H1 (cell line): Measurements from ENCODE around the gene ARHGAP28. TPM values are rescaled to one million over a fixed set of nuclear protein-coding genes. Genes with fewer than 3 reads are reported as not detected.
A peak's percentile ranks its signal among the peaks of the same experiment; 100 is the strongest.

Source experiments
- ASH2L ChIP-seq: fragments of 200-600, 300-600 bp; sonication (generic); IDR thresholded peaks from one replicate; pipeline ENCODE4 v1.7.1; 2017; ENCODE audit warnings: low read length
- BACH1 ChIP-seq: IDR thresholded peaks from 2 replicates; pipeline ENCODE4 v1.6.1; 2012; ENCODE audit warnings: low read length, improper control_type of control experiment
- BCL11A ChIP-seq, 2 experiments: IDR thresholded peaks; one replicate each; pipeline ENCODE4 v1.6.1; 2011; ENCODE audit warnings: low read depth in 2 of 2, low read length in 2 of 2, mild to moderate bottlenecking in 2 of 2
- CREB1 ChIP-seq: IDR thresholded peaks from 2 replicates; pipeline ENCODE4 v1.6.1; 2012; ENCODE audit warnings: inconsistent platforms
- EP300 ChIP-seq, 2 experiments: IDR thresholded peaks; 1 replicate in 1 of 2; 2 replicates in 1 of 2; pipeline ENCODE4 v1.6.1; 2011 to 2012; ENCODE audit warnings: low read depth in 2 of 2, low read length in 2 of 2, mild to moderate bottlenecking in 2 of 2, borderline replicate concordance in 1 of 2, inconsistent platforms in 1 of 2, moderate library complexity in 1 of 2
- HDAC6 ChIP-seq: IDR thresholded peaks from one replicate; pipeline ENCODE4 v1.7.1; 2012; ENCODE audit warnings: low read depth, mild to moderate bottlenecking, inconsistent platforms, low read length, moderate library complexity
- KDM4A ChIP-seq: IDR thresholded peaks from one replicate; pipeline ENCODE4 v1.7.1; 2012; ENCODE audit warnings: low read depth, mild to moderate bottlenecking, moderate library complexity, low read length, inconsistent platforms; ENCODE audit not compliant: severe bottlenecking
- RBBP5 ChIP-seq: IDR thresholded peaks from 2 replicates; pipeline ENCODE4 v1.7.1; 2012; ENCODE audit warnings: low read depth, mild to moderate bottlenecking, inconsistent platforms, low read length, moderate library complexity, borderline replicate concordance
- RFX5 ChIP-seq: IDR thresholded peaks from 2 replicates; pipeline ENCODE4 v1.6.1; 2011; ENCODE audit warnings: low read depth, low read length, improper control_type of control experiment, borderline replicate concordance
- TEAD4 ChIP-seq: IDR thresholded peaks from 2 replicates; pipeline ENCODE4 v1.6.1; 2012; ENCODE audit warnings: low read depth, low read length, inconsistent platforms, mixed read lengths
- polyA plus RNA-seq, 7 experiments: library from polyadenylated mRNA; depleted of rRNA in 3 of 7; stranded (reverse) in 5 of 7; unstranded in 2 of 7; fragments of >200 nt in 5 of 7; fragments of 200-250 nt in 2 of 7; gene quantifications; 1 replicate in 5 of 7; 2 replicates in 1 of 7; 4 replicates in 1 of 7; pipeline versions ENCODE4 v1.2.1 to v1.2.3, GENCODE V29; 2011 to 2013; ENCODE audit warnings: missing spikeins in 2 of 7, mixed read lengths in 2 of 7
- total RNA-seq: library from RNA; stranded (reverse); fragmentation: NEBNext Ultra II Directional; extraction: Animal tissue kit (Norgen Biotek cat#: 25700); gene quantifications from 2 replicates; pipeline ENCODE4 v1.2.1, GENCODE V29; 2021
- TF ChIP-seq, protein P1 (sequence below): IDR thresholded peaks from 2 replicates; pipeline ENCODE4 v1.6.1; 2012; ENCODE audit warnings: inconsistent platforms

ARHGAP28 gene
- total and polyA plus RNA-seq, 2 of the 8 experiments (the other 6 are each of a cell fraction or from before 2014, with no cell fraction given): 2.9 to 14.4 TPM

DNA sequence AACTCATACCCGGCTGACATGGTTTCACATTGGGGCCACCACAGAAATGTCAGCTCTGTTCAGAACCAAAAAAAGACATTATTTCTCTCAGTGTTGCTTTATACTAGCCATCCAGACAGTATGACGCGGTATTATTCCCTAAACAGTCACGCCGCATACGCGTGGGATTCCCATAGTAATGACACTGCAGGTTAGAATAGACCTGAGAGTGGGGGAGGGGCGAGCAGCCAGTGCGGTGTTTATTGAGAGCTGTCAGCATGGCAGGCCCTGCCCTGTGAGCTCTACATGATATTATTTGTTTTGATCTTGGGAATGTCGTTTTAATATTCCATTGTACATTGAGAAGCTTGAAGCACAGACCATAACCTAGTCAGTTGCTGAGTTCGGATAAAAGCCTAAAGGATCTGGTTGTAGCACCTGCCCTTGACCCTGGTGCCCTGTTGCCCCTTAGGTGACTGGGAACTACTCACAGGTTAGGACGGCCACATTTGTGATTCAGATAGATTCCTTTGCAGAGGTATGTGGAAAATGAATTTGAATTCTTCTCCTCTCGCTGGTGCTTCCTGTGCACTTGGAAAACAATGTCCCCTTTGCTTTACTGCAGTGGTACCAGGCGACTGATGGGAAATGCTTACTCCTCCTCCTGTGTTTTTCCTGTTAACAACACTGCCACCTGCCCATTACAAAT is 150.1 kb downstream of the ARHGAP28 start (continued):
- TF ChIP-seq CREB1 (no peak), EP300 (IDR thresholded peaks at IDR 0.05; ENCODE audit: borderline replicate concordance in 1 of 2, low read depth in 2 of 2, low read length in 2 of 2) (no peak), RFX5 (no peak), ASH2L (no peak), BCL11A (IDR thresholded peaks at IDR 0.05; ENCODE audit: low read depth in 2 of 2, low read length in 2 of 2) (no peak), KDM4A (no peak), TEAD4 (0 out of 2 replicates have a peak, but pooled peaks have one; percentile 11), BACH1 (peak; percentile 59; the same call in 1 of the 2 replicates), HDAC6 (no peak), RBBP5 (no peak)
- TF ChIP-seq, protein P1, sequence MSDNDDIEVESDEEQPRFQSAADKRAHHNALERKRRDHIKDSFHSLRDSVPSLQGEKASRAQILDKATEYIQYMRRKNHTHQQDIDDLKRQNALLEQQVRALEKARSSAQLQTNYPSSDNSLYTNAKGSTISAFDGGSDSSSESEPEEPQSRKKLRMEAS: no peak
